Neuronal stem cell (in vitro differentiated cells): ENCODE results near the gene CTAGE9.

Experiments used
- DNase-seq: peaks from one replicate; pipeline ENCODE4 v3.0.0-alpha.2; 2013; ENCODE audit warnings: low spot score
- H2AFZ ChIP-seq: one replicate; pipeline ENCODE4 v1.6.1; 2013; ENCODE audit warnings: mild to moderate bottlenecking, low read length, inconsistent platforms
- H2AK5ac ChIP-seq: 2 replicates; pipeline ENCODE4 v1.6.1; 2013; ENCODE audit warnings: low read depth, mild to moderate bottlenecking, inconsistent platforms, low read length, moderate library complexity, mixed read lengths
- H2BK120ac ChIP-seq: 2 replicates; pipeline ENCODE4 v1.6.1; 2013; ENCODE audit warnings: low read depth, mild to moderate bottlenecking, inconsistent platforms, low read length, moderate library complexity, mixed read lengths
- H2BK12ac ChIP-seq: one replicate; pipeline ENCODE4 v1.6.1; 2013; ENCODE audit warnings: low read length, inconsistent platforms
- H2BK15ac ChIP-seq: 2 replicates; pipeline ENCODE4 v1.6.1; 2013; ENCODE audit warnings: mild to moderate bottlenecking, low read length, inconsistent platforms, mixed read lengths
- H2BK5ac ChIP-seq: one replicate; pipeline ENCODE4 v1.6.1; 2013; ENCODE audit warnings: inconsistent platforms, mild to moderate bottlenecking, low read length, moderate library complexity
- H3K14ac ChIP-seq: one replicate; pipeline ENCODE4 v1.6.1; 2013; ENCODE audit warnings: low read length, inconsistent platforms
- H3K18ac ChIP-seq: 2 replicates; pipeline ENCODE4 v1.6.1; 2013; ENCODE audit warnings: low read length, inconsistent platforms
- H3K23ac ChIP-seq: 2 replicates; pipeline ENCODE4 v1.6.1; 2013; ENCODE audit warnings: low read depth, mild to moderate bottlenecking, mixed read lengths, low read length, inconsistent platforms; ENCODE audit not compliant: poor library complexity
- H3K27ac ChIP-seq: replicated peaks from 3 replicates; pipeline ENCODE4 v1.5.1; 2013; ENCODE audit warnings: low read length, inconsistent platforms
- H3K27me3 ChIP-seq, 3 experiments: 2 replicates each; pipeline ENCODE4 v1.6.1; 2013; ENCODE audit warnings: low read length in 3 of 3, mild to moderate bottlenecking in 2 of 3, inconsistent platforms in 1 of 3, low read depth in 1 of 3, mixed read lengths in 1 of 3, moderate library complexity in 1 of 3; ENCODE audit not compliant: control insufficient read depth in 3 of 3, insufficient read depth in 3 of 3
- H3K36me3 ChIP-seq, 2 donors: replicated peaks in 1 of 2; 2 replicates each; pipeline ENCODE4 v1.6.1; 2013; ENCODE audit warnings: low read length in 2 of 2; ENCODE audit not compliant: control insufficient read depth in 2 of 2, insufficient read depth in 2 of 2
- H3K4ac ChIP-seq: 2 replicates; pipeline ENCODE4 v1.6.1; 2013; ENCODE audit warnings: inconsistent platforms, mild to moderate bottlenecking, low read length, moderate library complexity
- H3K4me1 ChIP-seq, 2 donors: 1 replicate in 1 of 2; 2 replicates in 1 of 2; pipeline ENCODE4 v1.6.1; 2013; ENCODE audit warnings: low read length in 2 of 2, low read depth in 1 of 2; ENCODE audit not compliant: control insufficient read depth in 2 of 2, insufficient read depth in 1 of 2
- H3K4me2 ChIP-seq: one replicate; pipeline ENCODE4 v1.6.1; 2013; ENCODE audit warnings: mild to moderate bottlenecking, low read length, inconsistent platforms; ENCODE audit not compliant: insufficient read depth, poor library complexity, severe bottlenecking
- H3K4me3 ChIP-seq, 2 donors: 2 replicates each; pipeline ENCODE4 v1.5.1; 2013; ENCODE audit warnings: low read length in 2 of 2, mild to moderate bottlenecking in 2 of 2, inconsistent platforms in 1 of 2, moderate library complexity in 1 of 2
- H3K79me1 ChIP-seq: one replicate; pipeline ENCODE4 v1.6.1; 2013; ENCODE audit warnings: low read depth, mild to moderate bottlenecking, inconsistent platforms, low read length, moderate library complexity
- H3K9ac ChIP-seq: one replicate; pipeline ENCODE4 v1.6.1; 2013; ENCODE audit warnings: mild to moderate bottlenecking, low read depth, low read length, inconsistent platforms; ENCODE audit not compliant: poor library complexity
- H3K9me3 ChIP-seq, 2 donors: replicated peaks in 1 of 2; 2 replicates each; pipeline versions ENCODE3 to v1.6.1; 2013; ENCODE audit warnings: low read length in 2 of 2, mild to moderate bottlenecking in 2 of 2, inconsistent platforms in 1 of 2, low read depth in 1 of 2, mixed read lengths in 1 of 2, moderate library complexity in 1 of 2; ENCODE audit not compliant: control insufficient read depth in 2 of 2, insufficient read depth in 1 of 2
- H4K8ac ChIP-seq: one replicate; pipeline ENCODE4 v1.6.1; 2013; ENCODE audit warnings: low read depth, mild to moderate bottlenecking, inconsistent platforms, low read length, moderate library complexity
- H4K91ac ChIP-seq: one replicate; pipeline ENCODE4 v1.6.1; 2013; ENCODE audit warnings: low read length, low read depth, mild to moderate bottlenecking, inconsistent platforms; ENCODE audit not compliant: poor library complexity
- WGBS, 2 donors: extraction: QIAGEN DNeasy Blood & Tissue Kit; methylation state at CpG; one replicate each; pipeline ENCODE4 v1.1.7; 2013; ENCODE audit warnings: missing lambda C conversion rate in 2 of 2, mixed read lengths in 1 of 2; ENCODE audit not compliant: insufficient read length in 2 of 2, insufficient replicate concordance in 1 of 2; ENCODE audit errors: extremely low coverage in 2 of 2; 5-methylcytosine and 5-hydroxymethylcytosine counted together

The CTAGE9 gene

GRCh38 chr6:131747821-131748353 lies 37.1 kb upstream of the CTAGE9 start:
- H3K9ac ChIP-seq, result no peak overlapping the region
- no CpG with 5 or more reads among the region's 7 CpGs for WGBS, 2 donors
- H3K4me1 ChIP-seq, result no peaks in the 10 kb centered on the region
- H3K23ac ChIP-seq, result no peak overlapping the region
- H3K18ac ChIP-seq, result no peak overlapping the region
- H3K9me3 ChIP-seq, result no peaks in the 10 kb centered on the region
- no peak overlapping the region for H4K91ac ChIP-seq
- no peak overlapping the region for H3K4me2 ChIP-seq
- no peak overlapping the region for H2AFZ ChIP-seq
- H3K27me3 ChIP-seq, result no peaks in the 10 kb centered on the region
- no peak overlapping the region for H2AK5ac ChIP-seq
- H3K79me1 ChIP-seq, result no peaks in the 10 kb centered on the region
- H2BK120ac ChIP-seq, result no peak overlapping the region
- DNase-seq, result no peak
- H2BK12ac ChIP-seq, result no peak overlapping the region
- H3K4ac ChIP-seq, result no peak overlapping the region
- no peak overlapping the region for H3K27ac ChIP-seq
- no peak overlapping the region for H2BK15ac ChIP-seq
- no peak overlapping the region for H2BK5ac ChIP-seq
- no peak overlapping the region for H4K8ac ChIP-seq
- H3K4me3 ChIP-seq, result no peak overlapping the region
- no peaks in the 10 kb centered on the region for H3K36me3 ChIP-seq
- no peak overlapping the region for H3K14ac ChIP-seq

- Histone ChIP-seq H3K36me3 (no peaks in the 10 kb centered on the region), H3K4ac (no peak overlapping the region), H3K9ac (no peak overlapping the region), H4K8ac (no peak overlapping the region), H2BK12ac (no peak overlapping the region), H3K27ac (no peak overlapping the region), H3K9me3 (no peaks in the 10 kb centered on the region), H3K4me2 (no peak overlapping the region), H3K23ac (no peak overlapping the region), H2BK15ac (no peak overlapping the region), H3K18ac (no peak overlapping the region), H2AK5ac (no peak overlapping the region), H3K4me1 (no peaks in the 10 kb centered on the region), H3K27me3 (no peaks in the 10 kb centered on the region), H2AFZ (no peak overlapping the region), H3K14ac (no peak overlapping the region), H4K91ac (no peak overlapping the region), H3K79me1 (no peaks in the 10 kb centered on the region), H3K4me3 (no peak overlapping the region), H2BK5ac (no peak overlapping the region), H2BK120ac (no peak overlapping the region)
- DNase-seq, result no peak
- no CpG with 5 or more reads among the region's 5 CpGs for WGBS, 2 donors
Measured at GRCh38 chr6:131745476-131745875, 34.7 kb upstream of the CTAGE9 start.

- H3K79me1 ChIP-seq, result no peaks in the 10 kb centered on the region
- no peak overlapping the region for H3K9ac ChIP-seq
- no peaks in the 10 kb centered on the region for H3K27me3 ChIP-seq
- no peak for DNase-seq
- H3K4me1 ChIP-seq, result no peaks in the 10 kb centered on the region
- H2AK5ac ChIP-seq, result no peak overlapping the region
- WGBS, 2 donors, result no CpG with 5 or more reads among the region's 6 CpGs
- no peak overlapping the region for H2BK15ac ChIP-seq
- no peak overlapping the region for H3K23ac ChIP-seq
- H2AFZ ChIP-seq, result peak overlapping the region; percentile 5
- no peak overlapping the region for H3K27ac ChIP-seq
- no peak overlapping the region for H3K4me3 ChIP-seq
- H2BK120ac ChIP-seq, result no peak overlapping the region
- no peaks in the 10 kb centered on the region for H3K9me3 ChIP-seq
- no peak overlapping the region for H3K4me2 ChIP-seq
- no peak overlapping the region for H4K8ac ChIP-seq
- H2BK12ac ChIP-seq, result no peak overlapping the region
- no peak overlapping the region for H4K91ac ChIP-seq
- H3K14ac ChIP-seq, result no peak overlapping the region
- no peaks in the 10 kb centered on the region for H3K36me3 ChIP-seq
- H3K4ac ChIP-seq, result no peak overlapping the region
- H2BK5ac ChIP-seq, result no peak overlapping the region
- no peak overlapping the region for H3K18ac ChIP-seq
Measured at GRCh38 chr6:131744432-131745287, 33.8 kb upstream of the CTAGE9 start.

- H3K14ac ChIP-seq, result no peak overlapping the region
- no peak overlapping the region for H3K4me2 ChIP-seq
- no peak overlapping the region for H3K4ac ChIP-seq
- H3K18ac ChIP-seq, result no peak overlapping the region
- H3K27me3 ChIP-seq, result no peaks in the 10 kb centered on the region
- no peaks in the 10 kb centered on the region for H3K4me1 ChIP-seq
- H2BK12ac ChIP-seq, result no peak overlapping the region
- H3K9me3 ChIP-seq, result no peaks in the 10 kb centered on the region
- no peak overlapping the region for H2BK15ac ChIP-seq
- no peak overlapping the region for H3K4me3 ChIP-seq
- no peak overlapping the region for H3K9ac ChIP-seq
- no peaks in the 10 kb centered on the region for H3K36me3 ChIP-seq
- no peak overlapping the region for H2AK5ac ChIP-seq
- H3K27ac ChIP-seq, result no peak overlapping the region
- no peak overlapping the region for H3K23ac ChIP-seq
- H2AFZ ChIP-seq, result no peak overlapping the region
- no peak overlapping the region for H4K8ac ChIP-seq
- no peak for DNase-seq
- no peak overlapping the region for H2BK5ac ChIP-seq
- no peaks in the 10 kb centered on the region for H3K79me1 ChIP-seq
- H4K91ac ChIP-seq, result no peak overlapping the region
- H2BK120ac ChIP-seq, result no peak overlapping the region
- WGBS, 2 donors, result no CpG with 5 or more reads among the region's 3 CpGs
Measured at GRCh38 chr6:131741688-131742393, 31.0 kb upstream of the CTAGE9 start.
